ENCODE measurements around the gene METTL5.
"Not testable (repeated sequence)": the region's sequence is repeated elsewhere in the genome, so short reads cannot be mapped to it uniquely, and the experiment has no call there.

GRCh38 chr2:169866230-169866629, 41.5 kb upstream of the METTL5 start:
- not testable (repeated sequence) for TF ChIP-seq CTCF (IDR thresholded peaks at IDR 0.05; ENCODE audit: borderline replicate concordance, extremely low read depth, low read length, poor library complexity, severe bottlenecking); EZH2 (IDR thresholded peaks at IDR 0.05; ENCODE audit: borderline replicate concordance, low read depth, low read length, severe bottlenecking)

All from DND-41 (cell line).